GM18526 (cell line): ENCODE data around the gene GNG7.

Experiments used
- POLR2A ChIP-seq: IDR thresholded peaks from 3 replicates; pipeline ENCODE4 v1.6.1; 2011; ENCODE audit not compliant: insufficient read length; ENCODE audit errors: extremely low read depth

The GNG7 gene

GRCh38 chr19:2701361-2702169, 929 bp downstream of the GNG7 start:
- TF ChIP-seq POLR2A = no peak

GRCh38 chr19:2700660-2701360, 1.7 kb downstream of the GNG7 start:
- no peak for TF ChIP-seq POLR2A

- no peak for TF ChIP-seq POLR2A
These were observed 2.9 kb downstream of the GNG7 start for GRCh38 chr19:2699413-2700140.

- TF ChIP-seq POLR2A = no peak
These were observed 8.3 kb downstream of the GNG7 start for GRCh38 chr19:2694196-2694595.

- no peak for TF ChIP-seq POLR2A
These were observed 8.9 kb downstream of the GNG7 start for GRCh38 chr19:2693492-2694160.

GRCh38 chr19:2691951-2692350, 10.5 kb downstream of the GNG7 start:
- TF ChIP-seq POLR2A = no peak

- no peak for TF ChIP-seq POLR2A
These were observed 11.6 kb downstream of the GNG7 start for GRCh38 chr19:2690856-2691255.

- TF ChIP-seq POLR2A = no peak
These were observed 16.1 kb downstream of the GNG7 start for GRCh38 chr19:2686360-2686759.

- TF ChIP-seq POLR2A = no peak
These were observed 17.2 kb downstream of the GNG7 start for GRCh38 chr19:2685204-2685704.

GRCh38 chr19:2683430-2684003, 19.0 kb downstream of the GNG7 start:
- no peak for TF ChIP-seq POLR2A

GRCh38 chr19:2680808-2681207, 21.7 kb downstream of the GNG7 start:
- TF ChIP-seq POLR2A = no peak

GRCh38 chr19:2679439-2679838, 23.1 kb downstream of the GNG7 start:
- TF ChIP-seq POLR2A = no peak

- no peak for TF ChIP-seq POLR2A
These were observed 24.3 kb downstream of the GNG7 start for GRCh38 chr19:2678044-2678671.

- no peak for TF ChIP-seq POLR2A
These were observed 25.7 kb downstream of the GNG7 start for GRCh38 chr19:2676823-2677222.
